HG03135 (cell line): ENCODE measurements around the gene FGF8.
"Not testable (repeated sequence)": the region's sequence is repeated elsewhere in the genome, so short reads cannot be mapped to it uniquely, and the experiment has no call there.

Experiments
- ATAC-seq: cut with Tn5 transposase; IDR thresholded peaks from one replicate; pipeline ENCODE4 v1.9.1; 2021; ENCODE audit warnings: mild to moderate bottlenecking, moderate library complexity; ENCODE audit not compliant: unreplicated experiment

The FGF8 gene, protein sequence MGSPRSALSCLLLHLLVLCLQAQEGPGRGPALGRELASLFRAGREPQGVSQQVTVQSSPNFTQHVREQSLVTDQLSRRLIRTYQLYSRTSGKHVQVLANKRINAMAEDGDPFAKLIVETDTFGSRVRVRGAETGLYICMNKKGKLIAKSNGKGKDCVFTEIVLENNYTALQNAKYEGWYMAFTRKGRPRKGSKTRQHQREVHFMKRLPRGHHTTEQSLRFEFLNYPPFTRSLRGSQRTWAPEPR

DNA sequence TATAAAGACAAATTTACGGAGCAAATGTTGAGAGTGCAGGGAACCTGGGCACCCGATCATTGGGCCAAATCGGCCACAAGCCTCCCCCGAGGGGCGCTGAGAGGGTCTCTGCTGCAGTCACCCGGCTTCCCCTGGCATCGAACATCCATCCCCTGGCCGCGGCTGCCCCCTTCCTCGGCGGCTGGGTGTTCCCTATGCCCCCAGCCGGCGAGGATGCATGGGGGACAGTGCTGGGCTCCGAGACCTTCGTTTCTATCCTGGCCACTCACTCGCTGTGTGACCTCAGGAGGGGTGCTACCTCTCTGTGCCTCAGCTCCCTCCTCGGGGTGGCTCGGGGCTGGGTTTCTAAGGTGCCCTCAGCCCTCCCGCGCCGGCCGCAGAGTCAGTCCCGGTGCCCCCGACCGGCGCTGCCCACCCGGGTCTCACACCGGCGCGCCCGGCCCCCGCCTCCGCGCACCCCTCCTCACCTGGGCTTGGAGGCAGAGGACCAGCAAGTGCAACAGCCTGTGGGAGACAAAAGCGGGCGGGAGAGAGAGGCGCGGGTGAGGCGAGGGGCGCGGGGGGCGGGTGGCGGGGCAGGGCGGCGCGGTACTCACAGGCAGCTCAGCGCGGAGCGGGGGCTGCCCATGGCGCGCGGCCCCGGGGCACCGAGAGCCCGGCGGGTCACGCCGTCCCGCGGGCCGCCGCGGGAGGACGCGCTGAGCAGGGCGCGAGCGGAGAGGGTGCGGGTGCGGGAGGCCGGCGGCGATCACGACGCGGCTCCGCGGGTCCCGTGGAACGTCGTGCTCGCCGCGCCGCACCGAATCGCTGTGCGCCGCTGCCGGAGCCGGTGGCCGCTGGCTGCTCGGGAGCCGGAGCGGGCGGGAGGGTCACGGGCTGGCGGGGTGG, at the start of gene FGF8:
Gene FGF8 (minus strand): TSS at position 842 of the 888 bp plus-strand sequence. CDS start 214 bp downstream, at position 628.
- ATAC-seq = no peak

DNA sequence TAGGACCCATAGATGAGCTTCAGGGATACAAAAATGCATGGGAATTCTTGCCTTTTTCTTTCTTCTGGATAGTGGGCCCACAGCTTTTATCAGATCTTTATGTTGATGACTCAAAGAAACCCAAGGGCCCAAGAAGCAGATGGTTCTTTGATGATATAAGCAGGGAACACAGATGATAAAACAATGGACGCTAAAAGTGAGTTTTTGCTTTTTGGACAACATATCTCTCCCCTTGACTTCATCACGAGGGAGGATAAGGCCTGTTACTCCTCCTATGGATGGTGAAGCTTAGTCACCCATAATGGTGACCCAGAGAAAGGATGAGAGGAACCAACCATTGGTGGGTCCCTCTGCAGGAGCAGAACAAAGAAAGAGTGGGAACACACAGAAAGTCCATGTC, 48.8 kb upstream of the FGF8 start:
- no peak for ATAC-seq

DNA sequence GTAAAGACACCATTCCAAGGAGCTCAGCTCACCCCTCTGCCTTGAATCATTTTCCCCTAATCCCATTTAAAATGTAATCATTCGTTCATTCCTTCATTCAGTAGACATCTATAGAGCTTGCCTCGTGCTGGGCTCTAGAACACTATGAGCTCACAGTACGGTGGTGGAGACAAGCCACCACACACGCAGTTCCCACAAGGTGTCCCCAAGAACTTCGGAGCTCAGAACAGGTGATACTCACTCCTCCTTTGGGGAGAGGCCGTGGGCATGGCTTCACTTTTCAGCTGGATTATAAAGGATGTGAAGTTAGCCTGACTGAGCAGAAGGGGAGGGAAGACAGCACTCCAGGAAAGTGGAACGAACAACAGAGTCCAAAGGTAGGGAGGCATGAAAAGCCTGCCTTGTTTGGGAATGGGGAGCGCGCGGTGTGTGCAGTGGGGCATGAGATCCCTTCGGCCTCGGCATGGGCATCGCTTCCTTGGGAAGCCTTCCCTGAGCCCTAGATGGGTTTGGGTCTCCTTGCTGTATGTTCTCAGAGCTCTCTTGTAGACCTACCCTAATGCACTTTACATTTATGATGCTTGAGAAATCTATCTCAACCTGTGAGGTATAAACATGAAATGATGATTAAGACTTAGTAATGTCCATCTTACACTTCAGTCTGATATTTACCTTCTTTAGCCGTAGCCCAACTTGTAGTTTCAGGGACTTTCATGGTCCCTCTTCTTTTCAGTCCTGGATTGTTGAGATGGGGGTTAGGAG, 43.1 kb upstream of the FGF8 start:
- ATAC-seq = peak; percentile 11

DNA sequence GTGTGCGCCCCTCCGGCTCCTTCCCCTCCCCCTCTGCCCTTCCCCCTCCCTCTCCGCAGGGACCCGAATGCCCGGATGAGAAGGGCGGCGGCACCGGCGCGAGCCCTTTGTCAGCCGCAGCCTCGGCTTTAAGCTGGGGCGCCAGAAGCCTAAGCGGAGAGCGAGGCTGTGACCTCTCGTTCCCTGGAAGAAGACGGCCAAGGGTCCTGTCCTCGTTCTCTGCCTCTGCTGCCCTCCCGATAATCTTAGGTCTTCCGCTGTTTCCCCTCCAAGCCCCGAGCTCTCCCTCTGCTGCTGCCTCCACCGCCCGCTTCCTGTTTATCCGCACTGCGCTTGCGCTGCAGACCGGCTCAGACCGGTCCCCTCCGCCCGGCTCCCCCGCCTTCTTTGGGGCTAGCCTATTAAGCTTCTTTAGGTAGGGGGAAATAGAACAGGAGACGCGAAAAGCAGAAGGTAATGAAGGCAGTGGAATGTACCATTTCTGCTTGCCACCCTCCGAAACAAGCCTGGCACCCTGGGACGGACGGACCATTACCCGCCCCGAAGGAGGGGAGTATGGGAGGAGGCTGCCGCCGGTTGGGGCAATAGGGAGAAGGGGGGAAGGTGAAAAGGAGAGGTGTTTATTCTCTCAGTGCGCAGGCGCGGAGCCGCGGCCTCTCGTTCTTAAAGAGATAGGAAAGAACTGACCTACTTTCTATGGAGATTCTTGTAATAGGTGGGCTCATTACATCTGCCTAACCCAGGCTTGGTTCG, 42.4 kb upstream of the FGF8 start, which contains the start of gene OGA:
Gene OGA (minus strand): TSS at position 326 of the 753 bp plus-strand sequence. CDS start 422 bp downstream, outside the sequence.
- ATAC-seq = peak; percentile 85

DNA sequence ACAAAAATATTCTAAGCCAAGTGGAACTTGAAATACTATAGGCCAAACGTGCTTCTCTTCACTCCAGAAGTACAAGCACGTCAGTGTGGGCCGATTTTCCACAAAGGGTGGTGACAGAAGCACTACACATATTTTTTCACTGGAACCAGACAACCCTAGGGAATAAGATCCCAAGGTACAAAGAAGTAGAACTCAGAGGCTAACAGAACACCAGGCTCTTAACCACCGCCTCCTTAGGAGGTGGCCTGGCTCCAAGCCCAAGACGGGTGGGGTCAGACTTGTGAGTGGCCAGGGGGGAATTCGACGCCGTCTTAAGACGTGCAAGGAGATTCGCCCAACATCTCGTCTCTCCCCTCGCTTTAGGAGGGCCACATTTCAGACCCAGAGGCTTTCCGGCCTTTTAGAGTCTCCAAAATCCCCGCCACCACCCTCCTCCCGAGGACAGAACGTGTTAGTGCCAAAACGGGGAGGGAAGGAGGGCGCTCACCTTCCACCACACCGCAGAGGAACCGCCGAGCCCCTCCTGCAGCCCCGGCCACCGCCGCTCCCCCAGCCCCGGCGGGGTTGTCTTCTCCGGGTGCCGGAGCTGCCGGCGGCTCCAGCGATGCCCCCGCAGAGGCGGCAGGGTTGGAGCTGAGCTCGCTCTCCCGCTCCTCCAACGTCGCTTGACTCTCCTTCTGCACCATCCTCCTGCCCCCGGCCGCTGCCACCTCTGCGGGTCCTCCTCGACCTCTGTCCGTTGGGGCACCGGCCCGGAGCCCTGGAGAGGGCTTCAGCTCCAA, 41.6 kb upstream of the FGF8 start:
- peak; percentile 6 for ATAC-seq

DNA sequence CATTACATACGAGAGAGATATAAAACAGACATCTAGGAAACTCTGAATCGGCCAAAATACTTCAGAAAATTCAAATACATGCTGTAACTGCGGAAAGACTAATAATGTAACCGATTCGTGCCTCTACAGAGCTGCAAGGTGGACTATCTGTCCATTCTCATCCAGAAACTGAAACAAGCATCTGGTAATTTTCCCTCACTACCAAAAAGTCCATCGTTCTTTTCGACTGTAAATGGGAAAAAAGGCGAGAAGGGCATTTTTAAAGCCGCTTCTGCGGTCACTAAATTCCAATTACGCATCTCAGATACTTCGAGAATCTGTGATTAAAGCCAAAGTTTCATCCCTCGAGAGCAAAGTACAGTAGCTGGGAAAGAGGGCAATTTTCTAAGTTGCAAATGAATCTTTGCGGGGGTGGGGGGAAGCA, 41.0 kb upstream of the FGF8 start:
- no peak for ATAC-seq

DNA sequence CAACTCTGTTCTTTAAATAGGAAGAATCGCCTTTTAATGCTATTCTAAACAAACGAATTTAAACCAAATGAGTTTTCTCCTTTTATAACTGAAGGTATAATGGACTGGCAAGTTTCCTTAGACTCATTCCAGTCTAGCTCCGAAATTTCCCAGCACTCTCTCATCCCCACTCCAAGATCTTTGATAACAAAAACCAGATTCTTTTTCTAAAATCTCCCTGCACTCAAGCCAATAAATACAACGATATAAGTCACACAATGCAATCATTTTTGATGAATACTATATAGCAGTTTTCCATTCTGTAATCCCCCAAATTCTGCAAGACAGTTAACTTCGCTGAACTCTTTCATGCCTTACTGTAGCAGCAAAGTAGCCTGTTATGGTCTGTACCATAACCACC, 40.5 kb upstream of the FGF8 start:
- no peak for ATAC-seq

DNA sequence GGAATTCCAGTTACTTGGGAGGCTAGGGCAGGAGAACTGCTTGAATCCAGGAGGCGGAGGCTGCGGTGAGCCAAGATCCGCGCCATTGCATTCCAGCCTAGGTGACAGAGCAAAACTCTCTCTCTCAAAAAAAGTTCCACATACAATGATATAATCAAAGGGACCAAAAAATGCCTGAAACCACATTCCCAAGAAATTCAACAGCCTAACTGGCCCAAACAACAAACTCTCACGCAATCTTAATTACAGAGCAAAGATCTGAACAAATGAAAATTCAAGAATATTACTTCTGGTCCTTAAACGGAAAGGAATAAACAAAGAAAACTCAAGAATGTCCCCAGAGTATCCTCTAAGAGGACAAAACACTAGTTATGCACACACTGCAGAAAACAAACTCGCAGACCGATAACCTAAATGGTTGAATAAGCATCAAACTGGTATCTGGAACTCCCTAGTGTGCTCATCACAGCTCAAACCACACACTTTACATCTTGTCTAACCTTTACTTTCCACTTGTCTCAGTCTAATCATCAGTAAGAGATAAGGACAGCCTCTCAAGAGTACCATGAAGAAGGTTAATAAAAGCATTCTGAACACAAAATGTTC, 38.7 kb upstream of the FGF8 start:
- no peak for ATAC-seq

DNA sequence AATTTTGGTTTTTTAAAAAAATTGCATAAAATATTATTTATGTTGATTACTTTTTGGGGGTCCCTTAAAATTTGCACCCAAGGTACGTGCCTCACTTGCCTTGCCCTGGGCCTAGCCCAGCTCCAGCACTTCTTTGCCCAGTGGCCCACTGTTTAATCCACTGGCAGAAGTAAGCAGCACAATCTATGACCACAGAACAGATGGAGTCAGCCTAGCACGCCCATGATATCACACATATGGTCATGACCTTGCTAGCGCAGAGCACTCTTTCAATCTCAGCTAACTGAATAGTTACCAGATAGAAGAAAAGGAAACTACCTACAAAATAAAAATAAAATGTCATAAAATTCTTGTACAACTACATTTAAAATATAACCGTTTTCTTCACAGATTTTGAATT, 36.7 kb upstream of the FGF8 start:
- no peak for ATAC-seq

DNA sequence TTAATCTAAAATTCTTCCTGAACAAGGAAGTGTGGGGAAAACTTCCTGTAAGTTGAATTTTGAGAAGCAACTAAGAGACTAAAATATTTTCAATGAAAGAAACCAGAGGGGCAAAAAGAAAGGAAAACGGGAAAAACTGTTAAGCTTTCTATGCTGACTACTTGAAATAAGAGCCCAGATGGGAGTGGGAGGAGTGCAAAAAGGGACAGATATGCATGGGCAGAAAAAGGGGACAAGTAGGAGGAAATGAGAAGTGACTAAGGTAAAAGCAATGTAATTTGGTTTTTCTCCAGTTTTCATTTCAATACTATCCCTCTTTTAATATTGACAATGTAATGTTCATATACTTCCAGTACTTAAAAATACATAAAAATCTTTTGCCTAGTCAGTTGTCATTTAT, 31.2 kb upstream of the FGF8 start:
- ATAC-seq = no peak

DNA sequence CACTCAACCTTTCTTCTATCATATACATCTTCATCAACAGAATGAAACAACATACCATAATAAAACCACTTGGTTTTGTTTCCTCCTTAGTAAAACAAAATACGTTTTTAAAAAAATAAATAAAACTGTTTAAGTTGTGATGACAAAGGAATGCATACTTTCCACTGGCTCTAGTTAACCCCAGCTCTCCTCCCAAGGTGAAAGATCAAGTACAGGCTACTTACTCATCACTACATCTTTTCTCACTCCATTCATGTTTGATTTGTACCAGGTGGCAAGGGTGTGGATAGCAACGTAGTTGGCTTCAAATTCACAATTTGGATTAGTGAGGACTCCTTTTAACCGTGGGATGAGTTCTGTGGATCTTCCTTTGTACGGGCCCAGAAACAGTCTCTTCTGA, 27.6 kb upstream of the FGF8 start:
- ATAC-seq = no peak

DNA sequence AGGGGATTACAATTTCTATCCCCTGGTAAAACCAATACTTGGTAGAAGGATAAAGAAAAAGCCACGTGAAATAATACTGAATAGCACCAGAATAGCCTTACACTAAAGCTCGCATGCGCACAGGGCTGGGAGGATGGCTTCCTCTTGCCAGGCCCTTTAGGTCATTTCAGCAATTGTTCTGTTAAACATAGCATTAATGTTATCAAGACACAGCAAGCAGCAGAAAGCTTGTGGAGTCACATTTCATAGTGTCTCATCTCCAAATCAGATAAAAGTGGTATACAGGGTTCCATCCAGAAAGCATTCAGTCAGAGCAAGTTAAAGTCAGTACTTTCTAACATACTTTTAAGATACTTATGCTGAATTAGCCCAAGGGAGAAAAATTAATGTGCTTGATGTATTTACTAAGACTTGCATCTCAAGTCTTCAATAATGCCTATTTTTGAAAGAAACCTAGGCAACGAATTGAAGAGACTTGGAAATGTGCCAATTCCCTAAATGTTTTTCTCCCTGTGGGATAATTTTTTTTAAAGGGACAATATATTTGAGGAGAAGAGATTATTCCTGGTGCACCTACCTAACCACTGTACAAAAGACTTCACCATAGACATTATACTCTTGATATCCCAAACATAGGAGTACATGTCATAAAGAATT, 21.6 kb upstream of the FGF8 start:
- ATAC-seq = no peak

DNA sequence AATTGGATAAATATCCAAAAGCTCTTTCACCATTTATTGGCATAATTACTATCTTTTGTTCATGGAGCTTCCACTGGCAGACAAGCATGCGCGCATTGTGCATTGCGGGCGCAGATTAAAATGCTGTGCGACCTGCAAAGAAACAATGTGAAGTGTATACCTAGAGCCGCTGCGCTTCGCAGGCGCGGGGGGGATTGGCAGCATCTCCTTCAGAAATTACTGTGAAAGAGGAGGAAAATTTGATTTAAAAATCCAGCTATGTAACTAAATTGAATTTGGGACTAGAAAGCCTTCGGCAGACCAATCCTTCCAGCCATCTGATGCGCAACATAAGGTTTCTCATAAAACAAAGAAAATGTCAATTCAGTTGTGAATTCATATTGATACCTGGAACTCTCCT, 17.6 kb upstream of the FGF8 start:
- no peak for ATAC-seq

DNA sequence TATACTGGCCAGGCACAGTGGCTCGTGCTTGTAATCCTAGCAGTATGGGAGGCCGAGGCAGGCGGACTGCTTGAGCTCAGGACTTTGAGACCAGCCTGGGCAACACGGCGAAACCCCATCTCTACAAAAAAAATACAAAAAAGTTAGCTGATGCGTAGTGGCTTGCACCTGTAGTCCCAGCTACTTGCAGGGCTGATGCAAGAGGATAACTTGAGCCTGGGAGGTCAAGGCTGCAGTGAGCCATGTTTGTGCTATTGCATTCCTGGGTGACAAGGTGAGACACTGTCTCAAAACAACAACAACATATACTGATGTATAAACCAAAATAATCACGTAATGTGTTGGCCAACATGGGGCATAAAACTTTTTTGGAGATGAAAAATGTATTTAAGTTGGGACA, 13.8 kb upstream of the FGF8 start:
- ATAC-seq = no peak

DNA sequence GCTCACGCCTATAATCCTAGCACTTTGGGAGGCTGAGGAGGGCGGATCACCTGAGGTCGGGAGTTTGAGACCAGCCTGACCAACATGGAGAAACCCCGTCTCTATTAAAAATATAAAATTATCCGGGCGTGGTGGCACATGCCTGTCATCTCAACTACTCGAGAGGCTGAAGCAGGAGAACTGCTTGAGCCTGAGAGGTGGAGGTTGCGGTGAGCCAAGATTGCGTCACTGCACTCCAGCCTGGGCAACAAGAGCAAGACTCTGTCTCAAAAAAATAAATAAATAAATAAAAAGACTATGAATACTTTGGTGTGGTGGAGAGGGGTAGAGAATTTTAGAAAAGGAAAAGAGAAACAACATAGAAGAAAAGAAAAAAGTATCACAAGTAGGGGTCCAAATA, 13.3 kb upstream of the FGF8 start:
- not testable (repeated sequence) for ATAC-seq

DNA sequence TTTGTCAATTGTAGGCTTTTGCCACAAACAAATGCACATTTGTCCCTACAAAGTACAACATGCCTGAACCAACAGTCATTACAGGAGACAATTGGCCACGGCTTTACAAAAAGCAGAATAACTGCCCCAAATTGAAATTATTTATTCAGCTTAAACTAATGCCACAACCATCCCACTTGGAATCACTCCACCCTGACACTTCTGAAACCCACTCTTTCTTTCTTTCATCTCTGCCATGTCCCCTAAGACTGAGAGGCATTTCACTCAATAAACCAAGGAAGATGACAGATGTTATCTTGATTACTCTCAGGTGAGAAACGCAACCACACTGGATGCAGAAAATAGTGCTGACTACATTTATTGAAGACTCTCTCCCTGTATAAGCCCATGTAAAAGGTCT, 9.9 kb upstream of the FGF8 start:
- no peak for ATAC-seq

DNA sequence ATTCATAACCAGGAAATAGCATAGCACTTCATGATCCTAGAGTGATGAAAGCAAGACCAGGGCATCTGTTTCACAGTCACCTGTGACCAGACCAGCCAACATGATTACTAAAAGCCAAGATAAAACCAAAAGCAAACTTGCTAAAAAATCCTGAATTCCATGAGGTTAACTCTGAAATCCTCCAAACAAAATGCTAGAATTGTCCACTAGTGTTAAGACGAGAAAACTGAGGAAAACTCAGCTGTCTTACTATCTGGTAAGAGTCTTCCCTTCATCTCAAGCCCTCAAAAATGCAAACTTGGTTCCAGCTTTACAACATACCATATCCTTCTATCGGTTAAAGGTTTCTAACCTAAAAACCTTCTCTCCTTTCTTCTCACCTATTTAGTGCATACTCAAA, 8.6 kb upstream of the FGF8 start:
- ATAC-seq = no peak

DNA sequence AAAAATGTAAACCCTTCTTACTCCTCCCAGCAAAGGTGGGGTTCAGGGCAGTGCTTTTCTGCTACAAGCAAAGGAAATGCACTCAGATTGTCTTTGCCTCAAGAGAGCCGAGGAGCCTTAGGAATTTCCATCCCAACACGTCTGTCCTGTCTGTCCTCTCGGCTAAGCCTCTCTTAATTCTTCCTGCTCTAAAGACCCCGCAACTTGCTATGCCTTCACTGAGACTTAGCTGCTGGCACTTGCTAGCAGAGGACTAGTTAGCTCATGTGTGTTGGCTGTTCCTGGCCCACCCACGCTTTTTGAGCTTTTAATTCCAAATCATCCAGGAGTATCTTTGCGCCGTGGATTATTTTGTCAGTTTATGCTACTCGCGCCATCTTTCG, 7.8 kb upstream of the FGF8 start:
- no peak for ATAC-seq
